Right ventricle myocardium inferior (tissue), 1 donor: ENCODE data around the gene ADIPOR1. TPM values are rescaled to one million over a fixed set of nuclear protein-coding genes. Genes with fewer than 3 reads are reported as not detected.
"Not testable (repeated sequence)": the region's sequence is repeated elsewhere in the genome, so short reads cannot be mapped to it uniquely, and the experiment has no call there.

Experiments
- ATAC-seq: fragments of 200-7000 bp; cut with Tn5 transposase; one replicate; pipeline ENCODE4 v1.9.1; 2020; ENCODE audit warnings: mild to moderate bottlenecking, moderate library complexity
- DNase-seq: peaks from one replicate; pipeline ENCODE4 v3.0.0; 2021; ENCODE audit errors: missing footprints
- intact Hi-C: fragments of 100-400 bp; cut with DNase I; formaldehyde crosslinking; loops from one replicate; pipeline ENCODE4 v1.11.0; 2022
- total RNA-seq: library from RNA; stranded (reverse); fragmentation: NEBNext Ultra II Directional; extraction: Animal tissue kit (Norgen Biotek cat#: 25700); gene quantifications from one replicate; pipeline ENCODE4 v1.2.1, GENCODE V29; 2021
- donor health status: DM: no; HTN: yes; CAD: no; lungs with severe emphysema.

ADIPOR1 gene
- total RNA-seq, 1 donor from 2014 or later = 85.8 TPM

DNA sequence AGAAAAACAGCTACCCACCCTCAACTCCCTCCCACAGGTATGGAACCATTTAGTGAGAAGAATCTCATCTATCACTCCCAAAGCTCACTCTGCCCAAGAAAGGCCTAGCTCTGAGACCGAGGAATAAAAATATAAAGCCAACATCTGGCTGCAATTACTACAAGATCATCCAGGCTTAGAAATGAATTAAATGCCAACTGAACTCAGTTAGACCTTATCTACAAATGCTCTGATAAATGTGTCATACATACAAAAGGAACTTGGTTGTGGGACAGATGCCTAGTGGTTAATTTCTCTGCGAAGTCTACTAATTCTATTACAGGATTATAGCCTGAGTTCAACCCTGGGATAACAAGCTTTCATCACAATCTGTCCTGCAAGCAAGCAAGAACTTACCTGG lies 6.7 kb downstream of the ADIPOR1 start:
- DNase-seq (no peak), ATAC-seq (no peak)
- intact Hi-C loops = no loop called here

DNA sequence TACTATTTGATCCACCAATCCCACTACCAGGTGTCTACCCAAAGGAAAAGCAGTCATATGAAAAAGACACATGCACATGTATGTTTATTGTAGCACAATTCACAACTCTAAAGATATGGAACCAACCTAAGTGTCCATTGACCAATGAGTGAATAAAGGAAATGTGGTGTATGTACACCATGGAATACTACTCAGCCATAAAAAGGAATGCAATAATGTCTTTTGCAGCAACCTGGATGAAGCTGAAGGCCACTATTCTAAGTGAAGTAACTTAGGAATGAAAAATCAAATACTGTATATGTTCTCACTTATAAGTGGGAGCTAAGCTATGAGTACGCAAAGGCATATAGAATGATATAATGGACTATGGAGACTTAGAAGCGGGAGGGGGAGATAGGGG lies 12.6 kb downstream of the ADIPOR1 start:
- intact Hi-C loops = no loop called here
- DNase-seq = no peak
- no peak for ATAC-seq

GRCh38 chr1:202944438-202944921 lies 13.6 kb downstream of the ADIPOR1 start:
- DNase-seq = no peak
- intact Hi-C loops = no loop called here
- no peak for ATAC-seq

DNA sequence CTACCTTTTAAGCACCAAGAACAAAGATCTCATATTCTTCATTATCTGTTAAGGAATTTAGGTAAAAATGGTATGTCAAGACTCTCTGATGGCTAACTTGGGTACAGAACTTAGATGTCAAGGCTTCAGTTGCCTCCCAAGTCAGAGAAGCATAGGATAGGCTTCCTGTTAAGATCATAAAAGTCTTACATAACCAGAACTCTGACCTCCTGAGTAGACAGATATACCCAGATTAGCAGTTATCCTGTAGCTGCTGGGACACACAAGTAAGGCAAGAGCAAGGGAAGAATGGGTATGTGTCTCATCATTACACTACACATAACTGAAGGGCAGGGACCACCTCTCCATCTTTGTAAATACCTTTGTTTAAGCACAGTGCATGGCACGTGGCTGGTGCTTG lies 15.7 kb downstream of the ADIPOR1 start:
- no peak for ATAC-seq
- intact Hi-C loops = no loop called here
- DNase-seq = no peak

- DNase-seq = no peak
- intact Hi-C loops = no loop called here
- ATAC-seq = no peak
Measured at GRCh38 chr1:202941372-202941771, 16.7 kb downstream of the ADIPOR1 start.

DNA sequence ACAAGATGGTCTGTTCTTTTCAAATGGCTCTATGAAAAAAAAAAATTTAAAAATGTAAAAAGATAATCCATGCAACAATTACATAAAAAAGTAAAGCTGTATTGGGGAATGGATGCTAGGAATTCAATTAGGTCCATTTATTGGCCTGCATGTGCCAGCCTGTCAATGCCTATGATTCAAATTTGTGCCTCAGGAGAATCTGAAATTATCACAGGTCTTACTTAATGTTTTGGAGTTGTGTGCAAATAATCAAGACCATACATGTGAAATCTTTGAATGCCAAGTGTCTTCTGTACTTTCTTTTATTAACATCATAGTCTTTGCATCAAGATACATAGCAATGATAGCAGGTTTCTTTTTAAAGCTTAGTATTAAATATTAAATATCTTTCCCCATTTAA lies 17.6 kb downstream of the ADIPOR1 start:
- ATAC-seq (no peak), DNase-seq (no peak)
- intact Hi-C loops = no loop called here

GRCh38 chr1:202938287-202938925 lies 19.7 kb downstream of the ADIPOR1 start:
- intact Hi-C loops = no loop called here
- no peak for ATAC-seq
- DNase-seq = no peak

- DNase-seq, ATAC-seq, intact Hi-C loops: not testable (repeated sequence)
Measured at GRCh38 chr1:202936409-202936808, 21.7 kb downstream of the ADIPOR1 start.

DNA sequence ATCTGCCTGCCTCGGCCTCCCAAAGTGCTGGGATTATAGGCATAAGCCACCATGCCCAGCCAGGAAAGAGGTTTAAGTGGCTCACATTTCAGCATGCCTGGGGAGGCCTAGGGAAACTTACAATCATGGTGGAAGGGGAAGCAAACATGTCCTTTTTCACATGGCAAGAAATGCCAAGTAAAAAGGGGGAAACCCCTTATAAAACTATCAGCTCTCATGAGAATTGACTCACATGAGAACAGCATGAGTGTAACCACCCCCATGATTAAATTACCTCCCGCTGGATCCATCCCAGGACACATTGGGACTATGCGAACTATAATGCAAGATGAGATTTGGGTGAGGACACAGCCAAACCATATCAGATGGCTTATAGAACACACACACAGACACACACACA lies 22.3 kb downstream of the ADIPOR1 start:
- ATAC-seq (no peak), DNase-seq (no peak)
- intact Hi-C loops = no loop called here

- intact Hi-C loops = no loop called here
- no peak for ATAC-seq
Measured at GRCh38 chr1:202934755-202935154, 23.4 kb downstream of the ADIPOR1 start.

GRCh38 chr1:202932476-202932875 lies 25.6 kb downstream of the ADIPOR1 start:
- ATAC-seq = no peak
- DNase-seq = no peak

More at GRCh38 chr1:202934755-202935154, 23.4 kb downstream of the ADIPOR1 start:
- no peak for DNase-seq

DNA sequence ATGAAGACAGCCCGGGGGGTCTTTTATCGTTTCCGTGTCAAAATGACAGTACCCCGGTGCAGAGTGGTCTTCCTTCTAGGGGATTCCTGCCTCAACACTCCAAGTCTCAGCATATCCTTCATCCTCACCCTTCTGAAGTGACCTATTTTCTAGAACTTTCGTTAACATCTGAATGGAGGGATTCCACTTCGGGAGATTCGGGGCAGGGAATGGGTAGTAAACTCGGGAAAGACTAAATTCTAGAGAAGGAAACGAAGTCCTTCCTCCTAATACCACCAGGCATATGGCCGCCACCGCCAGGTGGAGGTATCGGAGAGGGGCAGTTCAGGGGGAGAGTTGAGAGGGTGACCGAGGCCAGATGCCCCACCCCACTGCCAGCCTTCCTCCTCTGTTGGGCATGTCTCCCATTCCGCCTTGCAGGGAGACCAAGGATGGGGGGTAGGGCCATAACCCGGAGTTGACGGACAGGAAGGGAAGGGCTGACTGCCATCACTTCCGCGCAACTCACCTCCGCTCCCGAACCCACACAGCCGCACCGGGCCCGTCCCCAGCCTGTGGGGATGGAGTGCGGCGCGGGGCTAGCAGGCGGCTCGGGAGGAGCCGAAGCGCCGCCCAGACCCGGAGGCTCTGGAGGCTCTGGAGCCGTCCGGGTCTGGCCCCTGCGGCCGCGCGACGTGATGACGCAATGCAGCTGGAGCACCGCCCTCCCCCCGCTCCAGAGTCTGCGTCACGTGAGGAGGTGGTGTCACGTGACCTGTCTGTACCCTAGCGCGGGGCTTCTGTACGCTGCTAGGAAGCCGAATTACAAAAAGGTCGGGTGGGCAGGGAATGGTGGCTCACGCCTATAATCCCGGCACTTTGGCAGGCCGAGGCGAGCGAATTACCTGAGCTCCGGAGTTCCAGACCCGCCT lies 31.3 kb downstream of the ADIPOR1 start, which contains the start of gene KLHL12:
TSS of gene KLHL12 (minus strand) at position 654 of the 911 bp plus-strand sequence. CDS start 2,072 bp downstream, outside the sequence.
- intact Hi-C loops = loop anchor here (1.0 to 2.0 kb wide), 2 partner anchors 40 to 72 kb away; partner anchors contain the start of gene CYB5R1
- ATAC-seq = peak; percentile 99
- peak; percentile 99 for DNase-seq

More at GRCh38 chr1:202932476-202932875, 25.6 kb downstream of the ADIPOR1 start:
- intact Hi-C loops = no loop called here

DNA sequence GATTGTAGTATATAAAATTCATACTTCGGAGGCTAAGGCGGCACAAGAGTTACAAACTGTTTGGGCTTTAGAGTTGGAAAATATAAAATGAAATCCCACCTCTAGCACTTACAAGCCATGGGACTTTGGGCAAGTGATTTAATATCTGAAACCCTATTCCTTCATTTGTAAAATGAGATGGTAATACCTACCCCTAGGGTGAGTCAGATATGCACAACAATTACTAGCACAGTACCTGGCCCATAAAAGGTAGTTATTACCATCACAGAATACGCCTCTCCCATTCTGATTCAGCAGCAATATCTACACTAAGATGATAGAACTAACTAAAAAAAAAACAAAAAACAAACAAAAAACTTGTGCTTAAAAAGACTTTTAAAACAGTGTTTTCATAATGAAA lies 34.6 kb downstream of the ADIPOR1 start:
- ATAC-seq (no peak), DNase-seq (no peak)
- intact Hi-C loops = no loop called here

- intact Hi-C loops = no loop called here
- no peak for DNase-seq
- ATAC-seq = no peak
Measured at GRCh38 chr1:202919615-202920014, 38.5 kb downstream of the ADIPOR1 start.

DNA sequence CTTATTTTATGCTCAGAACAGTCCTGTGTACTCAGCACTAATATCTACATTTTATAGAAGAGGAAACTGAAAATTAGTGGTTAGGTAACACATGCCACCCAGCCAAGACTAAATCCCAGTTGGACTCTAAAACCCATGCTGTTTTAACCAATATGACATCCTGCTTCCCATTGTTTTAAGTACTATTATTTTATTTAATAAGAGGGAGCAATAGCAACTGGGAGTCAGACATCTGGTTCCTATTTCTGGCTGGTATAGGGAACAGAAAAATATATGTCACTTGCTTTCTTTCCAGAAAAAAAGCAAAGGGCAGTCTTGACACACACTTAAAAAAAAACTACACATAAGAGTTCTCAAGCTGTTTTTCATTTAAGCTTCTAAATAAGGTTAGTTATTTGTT lies 43.0 kb downstream of the ADIPOR1 start:
- ATAC-seq = no peak
- DNase-seq = no peak
- intact Hi-C loops = no loop called here

- intact Hi-C loops, DNase-seq, ATAC-seq: not testable (repeated sequence)
Measured at GRCh38 chr1:202912476-202912875, 45.6 kb downstream of the ADIPOR1 start.

DNA sequence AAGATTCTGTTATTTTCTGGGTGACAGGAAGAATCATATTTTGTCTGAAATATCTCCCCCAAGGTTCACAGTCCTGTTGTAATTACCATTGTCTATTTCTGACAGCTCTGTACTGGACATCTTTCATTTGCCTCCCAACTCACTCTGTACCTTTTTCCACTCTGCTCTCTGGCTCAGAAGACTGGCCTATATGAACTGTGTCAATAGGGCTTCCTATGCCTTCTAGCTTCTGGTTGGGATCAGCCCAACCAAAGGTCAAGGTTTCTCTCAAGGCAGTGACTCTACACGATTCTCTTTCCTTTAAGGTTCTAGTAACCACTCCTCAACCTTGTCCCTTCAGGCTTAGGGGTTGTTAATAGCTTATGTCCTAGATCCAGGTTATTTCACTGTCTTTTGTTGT lies 48.6 kb downstream of the ADIPOR1 start:
- no peak for DNase-seq
- intact Hi-C loops = no loop called here
- no peak for ATAC-seq

GRCh38 chr1:202908998-202909397 lies 49.1 kb downstream of the ADIPOR1 start:
- no peak for DNase-seq
- intact Hi-C loops = no loop called here
- ATAC-seq = no peak

GRCh38 chr1:202905331-202905730 lies 52.8 kb downstream of the ADIPOR1 start:
- no peak for ATAC-seq
- intact Hi-C loops = no loop called here
- DNase-seq = no peak

GRCh38 chr1:202903808-202904207 lies 54.3 kb downstream of the ADIPOR1 start:
- DNase-seq, ATAC-seq, intact Hi-C loops: not testable (repeated sequence)
